ENCODE data around the gene FUT3. TPM values are rescaled to one million over a fixed set of nuclear protein-coding genes. Genes with fewer than 3 reads are reported as not detected.

Gene FUT3
- polyA plus RNA-seq, 1 of the 3 experiments (the other 2 are of a cell fraction) = not detected

GRCh38 chr19:5881543-5882299 lies 30.5 kb upstream of the FUT3 start:
- Histone ChIP-seq H4K20me1 (ENCODE audit: insufficient read depth) (no peaks in the 10 kb centered on the region), H3K4me2 (no peak overlapping the region), H3K4me1 (ENCODE audit: control insufficient read depth in 1 of 2, insufficient read depth in 2 of 2, low read depth in 1 of 2, low read length in 1 of 2) (no peaks in the 10 kb centered on the region), H3K79me2 (ENCODE audit: insufficient read depth) (no peaks in the 10 kb centered on the region), H3K9me2 (no peaks in the 10 kb centered on the region), H3K36me3 (replicated peaks in 1 of 2; ENCODE audit: control insufficient read depth in 1 of 2, insufficient read depth in 2 of 2, low read length in 1 of 2) (no peaks in the 10 kb centered on the region), H3K9me3 (no peaks in the 10 kb centered on the region), H3K4me3 (ENCODE audit: low read depth in 2 of 2, low read length in 1 of 2) (no peak overlapping the region), H3K9ac (no peak overlapping the region), H3K27me3 (ENCODE audit: insufficient read depth) (no peaks in the 10 kb centered on the region; the same call in 1 of the 2 replicates), H2AFZ (ENCODE audit: low read depth) (no peak overlapping the region), H3F3A (replicated peaks; ENCODE audit: insufficient read depth) (no peaks in the 10 kb centered on the region), H3K27ac (ENCODE audit: low read depth in 2 of 2, low read length in 1 of 2) (no peak overlapping the region)
- DNase-seq = no peak
- 57% methylated on average over 10 of the region's 19 CpGs for WGBS (ENCODE audit: low lambda C conversion rate)
- no peak for TF ChIP-seq EZH2phosphoT487 (IDR thresholded peaks at IDR 0.05; ENCODE audit: borderline replicate concordance, low read depth)
- no peak for TF ChIP-seq REST (IDR thresholded peaks at IDR 0.05; ENCODE audit: low read depth, low read length)
- TF ChIP-seq RXRA (IDR thresholded peaks at IDR 0.05; ENCODE audit: borderline replicate concordance, low read depth) = no peak
- TF ChIP-seq JUND (IDR thresholded peaks at IDR 0.05) = no peak
- no peak for TF ChIP-seq MAX (IDR thresholded peaks at IDR 0.05; ENCODE audit: low read depth)
- no peak for TF ChIP-seq TCF12 (IDR thresholded peaks at IDR 0.05)
- TF ChIP-seq MEF2A (IDR thresholded peaks at IDR 0.05; ENCODE audit: borderline replicate concordance, low read depth) = no peak
- no peak for TF ChIP-seq EP300 (IDR thresholded peaks at IDR 0.05; ENCODE audit: borderline replicate concordance in 1 of 2, low read depth in 1 of 2, low read length in 1 of 2)
- no peak for TF ChIP-seq TAF1 (IDR thresholded peaks at IDR 0.05; ENCODE audit: borderline replicate concordance, low read depth, low read length)
- no peak for TF ChIP-seq SIN3A (IDR thresholded peaks at IDR 0.05; ENCODE audit: borderline replicate concordance, low read depth, low read length)
- no peak for TF ChIP-seq SMC3 (IDR thresholded peaks at IDR 0.05; ENCODE audit: low read depth, low read length)
- no peak for TF ChIP-seq FOXJ3 (CRISPR knock-in tag; IDR thresholded peaks at IDR 0.05)
- TF ChIP-seq GABPA (IDR thresholded peaks at IDR 0.05; ENCODE audit: low read depth) = no peak
- POLR2A ChIA-PET = no interaction called here
- CTCF ChIA-PET = interaction anchor here (3.2 kb wide), 1 partner anchor 78 kb away, joined by 11 read pairs; no protein-coding TSS in a partner anchor

GRCh38 chr19:5880604-5881078 lies 29.4 kb upstream of the FUT3 start:
- Histone ChIP-seq H3K9me3 (no peaks in the 10 kb centered on the region), H3K9ac (no peak overlapping the region), H4K20me1 (ENCODE audit: insufficient read depth) (no peaks in the 10 kb centered on the region), H3K79me2 (ENCODE audit: insufficient read depth) (no peaks in the 10 kb centered on the region), H3F3A (replicated peaks; ENCODE audit: insufficient read depth) (no peaks in the 10 kb centered on the region), H3K36me3 (replicated peaks in 1 of 2; ENCODE audit: control insufficient read depth in 1 of 2, insufficient read depth in 2 of 2, low read length in 1 of 2) (no peaks in the 10 kb centered on the region), H3K27ac (ENCODE audit: low read depth in 2 of 2, low read length in 1 of 2) (no peak overlapping the region), H3K27me3 (ENCODE audit: insufficient read depth) (no peaks in the 10 kb centered on the region; the same call in 1 of the 2 replicates), H3K4me1 (ENCODE audit: control insufficient read depth in 1 of 2, insufficient read depth in 2 of 2, low read depth in 1 of 2, low read length in 1 of 2) (peaks cover 0 to 6% of the 10 kb centered on the region in 2 experiments; a peak in 1 of 4 replicates), H3K4me2 (no peak overlapping the region), H3K4me3 (ENCODE audit: low read depth in 2 of 2, low read length in 1 of 2) (no peak overlapping the region), H3K9me2 (no peaks in the 10 kb centered on the region), H2AFZ (ENCODE audit: low read depth) (no peak overlapping the region)
- TF ChIP-seq CTCF (IDR thresholded peaks at IDR 0.05) = no peak
- no peak for DNase-seq
- WGBS (ENCODE audit: low lambda C conversion rate) = 43% methylated on average over 7 of the region's 15 CpGs
- POLR2A ChIA-PET = no interaction called here
- CTCF ChIA-PET = interaction anchor here (1.5 kb wide), 1 partner anchor 13 kb away, joined by 4 read pairs; no protein-coding TSS in a partner anchor
